ENCODE data around the gene ZNF780B.

The ZNF780B gene

DNA sequence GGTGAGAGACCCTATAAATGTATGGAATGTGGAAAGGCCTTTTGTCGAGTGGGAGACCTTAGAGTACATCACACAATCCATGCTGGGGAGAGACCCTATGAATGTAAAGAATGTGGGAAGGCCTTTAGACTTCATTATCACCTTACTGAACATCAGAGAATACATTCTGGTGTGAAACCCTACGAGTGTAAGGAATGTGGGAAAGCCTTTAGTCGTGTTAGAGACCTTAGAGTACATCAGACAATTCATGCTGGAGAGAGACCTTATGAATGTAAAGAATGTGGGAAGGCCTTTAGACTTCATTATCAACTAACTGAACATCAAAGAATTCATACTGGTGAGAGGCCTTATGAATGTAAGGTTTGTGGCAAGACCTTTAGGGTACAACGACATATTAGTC lies 42.0 kb downstream of the ZNF780B start:
- H3K4me3 ChIP-seq (ENCODE audit: low read depth, low read length): no peak overlapping the region
- DNase-seq (ENCODE audit: low read depth): no peak
- TF ChIP-seq, protein P1, sequence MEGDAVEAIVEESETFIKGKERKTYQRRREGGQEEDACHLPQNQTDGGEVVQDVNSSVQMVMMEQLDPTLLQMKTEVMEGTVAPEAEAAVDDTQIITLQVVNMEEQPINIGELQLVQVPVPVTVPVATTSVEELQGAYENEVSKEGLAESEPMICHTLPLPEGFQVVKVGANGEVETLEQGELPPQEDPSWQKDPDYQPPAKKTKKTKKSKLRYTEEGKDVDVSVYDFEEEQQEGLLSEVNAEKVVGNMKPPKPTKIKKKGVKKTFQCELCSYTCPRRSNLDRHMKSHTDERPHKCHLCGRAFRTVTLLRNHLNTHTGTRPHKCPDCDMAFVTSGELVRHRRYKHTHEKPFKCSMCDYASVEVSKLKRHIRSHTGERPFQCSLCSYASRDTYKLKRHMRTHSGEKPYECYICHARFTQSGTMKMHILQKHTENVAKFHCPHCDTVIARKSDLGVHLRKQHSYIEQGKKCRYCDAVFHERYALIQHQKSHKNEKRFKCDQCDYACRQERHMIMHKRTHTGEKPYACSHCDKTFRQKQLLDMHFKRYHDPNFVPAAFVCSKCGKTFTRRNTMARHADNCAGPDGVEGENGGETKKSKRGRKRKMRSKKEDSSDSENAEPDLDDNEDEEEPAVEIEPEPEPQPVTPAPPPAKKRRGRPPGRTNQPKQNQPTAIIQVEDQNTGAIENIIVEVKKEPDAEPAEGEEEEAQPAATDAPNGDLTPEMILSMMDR (conservative IDR thresholded peaks at IDR 0.05; ENCODE audit: low read depth, low read length): no peak

DNA sequence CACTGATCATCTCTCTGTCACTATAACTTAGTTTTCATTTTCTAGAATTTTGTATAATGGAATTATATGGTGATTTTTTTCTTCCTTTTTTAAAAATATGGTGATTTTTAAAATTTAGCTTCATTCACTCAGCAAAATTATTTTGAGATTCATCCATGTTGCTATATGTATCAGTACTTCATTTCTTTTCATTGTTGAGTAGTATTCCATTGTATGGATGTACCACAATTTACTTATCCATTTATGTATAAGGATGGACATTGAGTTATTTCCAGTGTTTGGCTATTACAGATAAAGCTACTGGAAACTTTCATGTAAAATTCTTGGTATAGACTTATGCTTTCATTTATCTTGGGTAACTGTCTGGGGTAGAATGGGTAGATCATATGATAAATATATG lies 46.4 kb downstream of the ZNF780B start:
- no peak for DNase-seq (ENCODE audit: low read depth)
- TF ChIP-seq, protein P1 (conservative IDR thresholded peaks at IDR 0.05; ENCODE audit: low read depth, low read length): no peak
- no peak overlapping the region for H3K4me3 ChIP-seq (ENCODE audit: low read depth, low read length)

DNA sequence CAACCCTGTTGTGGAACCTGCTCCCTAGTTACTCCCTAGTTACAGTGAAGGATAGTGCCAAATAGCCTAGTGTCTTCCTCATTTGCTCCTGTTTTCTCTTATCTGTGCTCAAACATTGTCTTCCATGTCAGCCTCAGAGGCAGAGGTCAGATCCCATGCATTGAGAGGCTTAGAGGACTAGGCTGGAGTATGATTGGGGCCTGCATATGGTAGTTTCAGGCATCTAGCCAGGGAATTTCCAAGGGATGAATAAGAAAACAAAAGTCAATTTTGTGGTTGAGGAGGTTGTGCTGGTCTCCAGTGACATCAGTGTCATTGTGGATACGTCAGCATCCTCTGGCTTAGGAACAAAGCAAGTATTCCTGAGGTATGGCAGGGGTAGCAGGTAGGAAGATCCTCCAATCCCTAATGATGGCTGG lies 49.7 kb downstream of the ZNF780B start:
- DNase-seq (ENCODE audit: low read depth): peak; percentile 88
- TF ChIP-seq, protein P1 (conservative IDR thresholded peaks at IDR 0.05; ENCODE audit: low read depth, low read length): no peak
- no peak overlapping the region for H3K4me3 ChIP-seq (ENCODE audit: low read depth, low read length)

DNA sequence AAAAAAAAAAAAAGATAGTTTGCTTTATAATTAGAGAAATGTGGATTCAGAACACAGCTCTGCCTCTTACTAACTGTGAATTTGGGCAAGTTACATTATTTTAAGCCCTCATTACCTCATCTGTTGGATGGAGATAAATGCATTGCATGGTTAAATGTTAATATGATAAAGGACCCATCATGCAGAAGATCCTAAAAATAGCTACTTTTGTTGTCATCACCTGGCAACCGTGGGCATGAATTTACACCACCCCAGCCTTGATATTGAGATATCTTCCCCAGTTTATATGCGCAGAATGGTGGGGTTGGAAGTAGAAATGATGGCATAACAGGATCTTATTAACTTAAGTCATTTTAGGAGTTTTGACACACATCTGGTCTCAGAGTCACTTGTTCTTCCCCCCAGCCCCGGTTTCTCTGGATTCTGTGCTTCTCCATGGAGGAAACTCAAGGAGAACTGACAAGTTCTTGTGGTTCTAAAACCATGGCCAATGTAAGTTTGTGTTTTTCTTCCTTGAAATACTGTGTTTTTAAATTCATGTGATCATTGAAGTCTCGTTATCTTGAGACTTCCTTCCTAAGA lies 50.2 kb downstream of the ZNF780B start:
- DNase-seq (ENCODE audit: low read depth): no peak
- no peak overlapping the region for H3K4me3 ChIP-seq (ENCODE audit: low read depth, low read length)
- TF ChIP-seq, protein P1 (conservative IDR thresholded peaks at IDR 0.05; ENCODE audit: low read depth, low read length): no peak

DNA sequence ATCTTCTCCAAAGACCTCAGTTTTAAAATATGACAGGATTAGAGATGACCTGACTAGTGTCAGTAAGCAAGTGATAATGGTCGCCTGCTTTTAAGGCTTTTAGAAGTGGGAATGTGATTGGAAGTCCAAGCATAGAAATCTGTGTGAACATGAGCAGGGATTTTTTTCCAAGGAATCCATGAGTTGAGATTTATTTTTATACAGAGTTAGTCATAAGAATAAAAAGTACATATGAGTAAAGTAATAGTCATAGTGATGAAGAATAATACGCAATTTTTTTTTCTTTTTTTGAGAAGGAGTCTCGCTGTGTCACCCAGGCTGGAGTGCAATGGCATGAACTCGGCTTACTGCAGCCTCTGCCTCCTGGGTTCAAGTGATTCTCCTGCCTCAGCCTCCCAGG lies 57.5 kb downstream of the ZNF780B start:
- TF ChIP-seq, protein P1 (conservative IDR thresholded peaks at IDR 0.05; ENCODE audit: low read depth, low read length): no peak
- no peak for DNase-seq (ENCODE audit: low read depth)
- H3K4me3 ChIP-seq (ENCODE audit: low read depth, low read length): no peak overlapping the region

DNA sequence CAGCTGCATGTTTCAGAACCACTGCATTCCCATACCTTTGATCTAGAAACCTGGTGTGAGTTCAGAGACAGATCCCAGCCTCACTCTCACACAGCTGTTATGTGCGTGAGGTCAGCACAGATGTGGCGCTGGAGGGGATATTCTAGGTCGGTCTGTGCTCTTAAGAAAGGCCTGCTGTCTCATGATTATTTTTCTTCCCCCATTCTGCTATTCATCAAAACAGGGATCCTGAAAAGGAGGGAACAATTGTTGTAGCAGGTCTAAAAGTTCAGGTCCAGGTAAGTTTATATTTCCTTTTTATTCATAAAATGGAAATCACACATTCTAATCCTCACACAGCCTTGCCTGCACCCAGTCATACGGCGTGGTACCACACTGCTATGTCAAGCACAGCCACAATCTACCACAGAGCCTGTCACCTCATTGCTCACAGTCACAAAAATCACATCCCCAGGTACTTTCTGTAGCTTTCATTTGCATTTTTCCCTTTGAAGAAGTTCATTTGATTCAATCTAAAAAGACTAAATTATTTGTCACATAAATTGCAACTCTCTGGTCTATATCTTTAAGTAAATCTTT lies 58.3 kb downstream of the ZNF780B start:
- peak overlapping the region; percentile 85 for H3K4me3 ChIP-seq (ENCODE audit: low read depth, low read length)
- peak; percentile 60 for DNase-seq (ENCODE audit: low read depth)
- TF ChIP-seq, protein P1 (conservative IDR thresholded peaks at IDR 0.05; ENCODE audit: low read depth, low read length): no peak

Data from choroid plexus epithelial cell (primary cell).